ENCODE measurements around the gene DHCR24.

Gene DHCR24

GRCh38 chr1:54848134-54848948 lies 38.7 kb downstream of the DHCR24 start:
- no peak for TF ChIP-seq CTCF (IDR thresholded peaks at IDR 0.05; ENCODE audit: control extremely low read depth, extremely low read depth, low read depth, missing control alignments)
- DNase-seq (ENCODE audit: extremely low spot score), result no peak
- ChIA-PET CTCF (interaction anchor here (1.0 to 3.7 kb wide), 3 partner anchors 10 to 97 kb away, joined by 3 to 13 read pairs (median 4); no protein-coding TSS in a partner anchor), POLR2A (no interaction called here)

GRCh38 chr1:54846716-54847284 lies 40.2 kb downstream of the DHCR24 start:
- no peak for TF ChIP-seq CTCF (IDR thresholded peaks at IDR 0.05; ENCODE audit: control extremely low read depth, extremely low read depth, low read depth, missing control alignments)
- CTCF ChIA-PET, result interaction anchor here (1.0 to 3.7 kb wide), 4 partner anchors 12 to 46 kb away, joined by 3 to 13 read pairs (median 4); partner anchors contain the start of gene TTC22
- POLR2A ChIA-PET, result no interaction called here
- DNase-seq (ENCODE audit: extremely low spot score), result no peak

GRCh38 chr1:54846301-54846700 lies 40.7 kb downstream of the DHCR24 start:
- CTCF ChIA-PET, result interaction anchor here (1.6 to 3.7 kb wide), 3 partner anchors 12 to 46 kb away, joined by 4 to 13 read pairs (median 5); partner anchors contain the start of gene TTC22
- POLR2A ChIA-PET, result no interaction called here
- TF ChIP-seq CTCF (IDR thresholded peaks at IDR 0.05; ENCODE audit: control extremely low read depth, extremely low read depth, low read depth, missing control alignments), result no peak
- DNase-seq (ENCODE audit: extremely low spot score), result no peak

- POLR2A ChIA-PET, result no interaction called here
- no peak for TF ChIP-seq CTCF (IDR thresholded peaks at IDR 0.05; ENCODE audit: control extremely low read depth, extremely low read depth, low read depth, missing control alignments)
- CTCF ChIA-PET, result interaction anchor here (1.6 to 3.7 kb wide), 3 partner anchors 13 to 45 kb away, joined by 4 to 13 read pairs (median 5); partner anchors contain the start of gene TTC22
- no peak for DNase-seq (ENCODE audit: extremely low spot score)
These were observed 41.2 kb downstream of the DHCR24 start for GRCh38 chr1:54845772-54846171.

GRCh38 chr1:54844564-54844963 lies 42.4 kb downstream of the DHCR24 start:
- DNase-seq (ENCODE audit: extremely low spot score), result no peak
- ChIA-PET CTCF (no interaction called here), POLR2A (interaction anchor here (0.7 kb wide), 1 partner anchor 500 kb away, joined by 5 read pairs; no protein-coding TSS in a partner anchor)
- TF ChIP-seq CTCF (IDR thresholded peaks at IDR 0.05; ENCODE audit: control extremely low read depth, extremely low read depth, low read depth, missing control alignments), result no peak

GRCh38 chr1:54843449-54843848 lies 43.5 kb downstream of the DHCR24 start:
- no peak for DNase-seq (ENCODE audit: extremely low spot score)
- TF ChIP-seq CTCF (IDR thresholded peaks at IDR 0.05; ENCODE audit: control extremely low read depth, extremely low read depth, low read depth, missing control alignments), result no peak
- POLR2A ChIA-PET, result no interaction called here
- CTCF ChIA-PET, result no interaction called here

Data from GM10248 (cell line).